Motor neuron (in vitro differentiated cells): ENCODE measurements around the gene RTBDN. TPM values are rescaled to one million over a fixed set of nuclear protein-coding genes. Genes with fewer than 3 reads are reported as not detected.

Experiments
- ATAC-seq, 8 experiments: fragments of 200-7000 bp; cut with Tn5 transposase; replicated peaks in 6 of 8; 2 replicates each; pipeline ENCODE4 v1.8.0; 2021; ENCODE audit warnings: mild to moderate bottlenecking in 8 of 8, moderate library complexity in 8 of 8
- H3K27ac ChIP-seq, 2 donors: fragments of 250-450 bp; sonication (Bioruptor Pico); 2 replicates each; pipeline ENCODE4 v1.9.0; 2021; ENCODE audit warnings: antibody characterized with exemption in 2 of 2, mild to moderate bottlenecking in 2 of 2, moderate library complexity in 1 of 2
- H3K4me1 ChIP-seq, 2 donors: fragments of 250-450 bp; sonication (Bioruptor Pico); replicated peaks in 1 of 2; 2 replicates each; pipeline ENCODE4 v1.6.1; 2021; ENCODE audit warnings: antibody characterized with exemption in 2 of 2, mild to moderate bottlenecking in 2 of 2, moderate library complexity in 1 of 2
- H3K4me3 ChIP-seq, 5 donors: fragments of 250-450 bp; sonication (Bioruptor Pico); 2 replicates each; pipeline ENCODE4 v1.9.0; 2021; ENCODE audit warnings: antibody characterized with exemption in 5 of 5, mild to moderate bottlenecking in 5 of 5, moderate library complexity in 4 of 5
- WGBS, 10 experiments: fragments of 450-650 bp; shearing (Covaris generic); methylation state at CpG; one replicate each; pipeline ENCODE4 v1.0.0; 2022; 5-methylcytosine and 5-hydroxymethylcytosine counted together
- in situ Hi-C, 9 experiments: fragments of 400-800 bp; cut with MboI; loops; one replicate each; pipeline ENCODE4 v1.15.0; 2021; ENCODE audit warnings: low sequenced_read_pairs in 9 of 9, low pct_unique_long_range_greater_than_20kb in 2 of 9; ENCODE audit not compliant: unreplicated experiment in 9 of 9
- total RNA-seq, 8 experiments: library from RNA; unstranded; fragments of 300-600 nt; gene quantifications; 2 replicates each; pipeline versions ENCODE4 v1.2.3 to v1.2.4, GENCODE V29; 2022

RTBDN gene
- total RNA-seq, 8 experiments from 2014 or later = 0.56 to 1.9 (median 0.92) TPM; not detected in 1

DNA sequence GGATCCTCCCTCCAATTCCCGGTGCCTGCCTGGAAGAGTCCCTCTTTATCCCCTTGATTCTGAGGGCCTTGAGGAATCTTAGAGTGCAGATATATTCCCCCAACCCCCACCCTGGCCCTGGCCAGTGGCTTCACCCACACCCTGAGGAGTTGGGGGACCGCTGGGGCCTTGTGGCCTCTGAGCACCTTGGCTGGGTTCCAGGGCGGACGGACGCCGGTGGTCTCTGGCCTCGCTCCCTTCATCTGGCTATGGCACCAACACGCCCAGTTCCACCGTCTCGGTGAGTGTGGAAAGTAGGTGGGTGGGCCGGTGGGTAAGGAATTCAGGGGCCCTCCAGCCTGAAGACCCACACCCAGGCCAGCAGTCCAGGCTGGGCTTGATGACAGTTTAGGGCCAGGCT lies 8.9 kb upstream of the RTBDN start:
- H3K4me1 ChIP-seq = peaks cover 25 to 26% of the 10 kb centered on the region in 2 donors
- H3K4me3 ChIP-seq = no peak overlapping the region
- no peak overlapping the region for H3K27ac ChIP-seq
- ATAC-seq = no peak
- in situ Hi-C loops = loop anchor here in 1 of 9 experiments (10.0 kb wide), 1 partner anchor 79 kb away; no protein-coding TSS in a partner anchor
- WGBS, 10 experiments = 55 to 100% (median 60%) methylated on average over 1 to 4 of the region's 11 CpGs; no CpG with 5 or more reads in 7 of the 10 experiments

DNA sequence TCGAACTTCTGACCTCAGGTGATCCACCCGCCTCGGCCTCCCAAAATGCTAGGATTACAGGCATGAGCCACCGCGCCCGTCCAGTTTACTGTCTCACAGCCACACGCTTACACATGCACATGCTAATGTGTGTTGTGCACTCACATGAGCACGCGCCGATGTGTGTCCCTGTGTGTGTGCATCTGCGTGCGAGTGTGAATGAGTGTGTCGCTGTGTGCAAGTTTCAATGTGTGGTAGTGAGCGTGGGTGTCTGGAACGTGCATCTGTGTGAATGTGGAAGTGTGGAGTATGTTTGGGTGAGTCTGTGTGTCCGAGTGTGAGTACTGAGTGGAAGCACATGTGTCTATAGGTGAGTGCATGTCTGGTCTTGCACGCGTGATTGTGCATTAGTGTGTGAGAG lies 8.1 kb upstream of the RTBDN start:
- Histone ChIP-seq H3K4me1 (peaks cover 25 to 29% of the 10 kb centered on the region in 2 donors), H3K27ac (no peak overlapping the region), H3K4me3 (no peak overlapping the region)
- in situ Hi-C loops = loop anchor here in 1 of 9 experiments (10.0 kb wide), 1 partner anchor 78 kb away; no protein-coding TSS in a partner anchor
- no peak for ATAC-seq
- 84 to 92% (median 90%) methylated on average over 2 to 8 of the region's 18 CpGs; no CpG with 5 or more reads in 6 of the 10 experiments for WGBS, 10 experiments

DNA sequence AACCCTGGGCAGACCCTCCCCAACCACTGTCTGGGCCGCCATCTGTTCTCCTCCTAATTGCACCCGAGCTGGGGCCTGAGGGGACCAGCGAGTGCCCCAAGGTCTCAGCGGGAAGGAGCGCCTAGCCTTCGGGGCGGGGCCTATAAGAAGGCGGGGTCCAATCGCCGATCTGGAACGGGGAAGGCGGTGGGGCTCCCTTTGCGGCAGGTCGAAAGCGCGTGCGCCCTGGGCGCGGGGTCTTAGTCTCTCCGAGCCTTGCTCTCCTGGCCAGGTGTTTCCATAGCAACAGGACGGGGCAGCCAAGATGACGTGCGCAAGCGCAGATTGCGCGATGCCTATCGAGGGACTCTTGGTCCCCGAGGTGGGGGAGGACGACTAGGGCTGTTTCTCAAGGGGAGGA lies 6.7 kb upstream of the RTBDN start:
- in situ Hi-C loops = loop anchor here in 1 of 9 experiments (10.0 kb wide), 1 partner anchor 76 kb away; no protein-coding TSS in a partner anchor
- ATAC-seq = peak in 7 of 8 experiments; percentile 5 to 77 (median 67)
- 0 to 26% (median 0%) methylated on average over 1 to 7 of the region's 29 CpGs; no CpG with 5 or more reads in 4 of the 10 experiments for WGBS, 10 experiments
- Histone ChIP-seq H3K27ac (peak overlapping the region; percentile 3 to 70), H3K4me1 (peaks cover 21 to 22% of the 10 kb centered on the region in 2 donors), H3K4me3 (peak overlapping the region; percentile 26 to 92 (median 55))

DNA sequence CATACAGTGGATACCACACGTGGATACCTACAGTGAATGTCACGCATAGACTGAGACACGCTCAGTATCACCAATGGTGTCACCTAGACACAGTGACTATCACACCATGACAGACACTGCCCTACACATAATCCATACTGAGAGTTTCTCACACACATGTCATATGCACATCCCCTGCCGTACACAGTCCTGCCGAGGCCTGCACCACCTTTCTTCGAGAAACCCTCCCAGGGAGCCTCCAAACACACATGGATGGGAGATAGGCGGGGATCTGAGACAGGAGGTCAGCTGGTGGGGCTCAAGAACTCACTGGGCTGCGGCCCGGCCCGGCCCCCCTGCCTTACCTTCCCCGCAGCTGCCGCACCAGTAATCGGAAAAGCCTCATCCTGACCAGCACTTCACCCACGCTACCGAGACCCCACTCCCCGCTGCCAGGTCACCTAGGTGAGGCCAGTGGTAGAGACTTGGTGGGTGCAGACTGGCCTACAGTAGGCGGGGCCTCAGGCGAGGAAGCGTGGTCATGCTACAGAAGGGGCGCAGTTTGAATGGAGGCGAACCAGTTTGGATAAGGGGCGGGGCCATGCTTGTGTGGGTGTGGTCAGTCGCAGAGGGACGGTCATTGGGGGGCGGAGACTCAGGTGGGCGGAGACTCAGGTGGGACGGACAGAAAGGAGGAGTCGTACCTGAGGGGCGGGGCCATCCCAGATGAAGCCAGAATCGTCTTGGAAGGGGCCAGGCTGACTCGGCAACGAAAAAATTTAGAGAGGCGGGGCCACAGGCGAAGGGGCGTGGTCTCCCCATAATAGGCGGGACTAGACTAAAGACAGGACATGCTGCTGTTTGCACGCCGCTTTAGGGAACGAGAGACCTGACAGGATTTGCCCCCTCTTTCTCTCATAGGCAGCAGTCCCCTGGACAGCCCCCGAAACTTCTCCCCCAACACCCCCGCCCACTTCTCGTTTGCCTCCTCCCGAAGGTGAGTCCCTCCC lies 6.0 kb upstream of the RTBDN start:
- ATAC-seq = peak; percentile 12 to 72 (median 46)
- Histone ChIP-seq H3K27ac (peak overlapping the region; percentile 3 to 59), H3K4me1 (peaks cover 21 to 22% of the 10 kb centered on the region in 2 donors), H3K4me3 (peak overlapping the region; percentile 26 to 92 (median 55))
- WGBS, 10 experiments = 7 to 70% (median 40%) methylated on average over 2 to 16 of the region's 43 CpGs; no CpG with 5 or more reads in 3 of the 10 experiments
- in situ Hi-C loops = loop anchor here in 1 of 9 experiments (10.0 kb wide), 1 partner anchor 76 kb away; no protein-coding TSS in a partner anchor

DNA sequence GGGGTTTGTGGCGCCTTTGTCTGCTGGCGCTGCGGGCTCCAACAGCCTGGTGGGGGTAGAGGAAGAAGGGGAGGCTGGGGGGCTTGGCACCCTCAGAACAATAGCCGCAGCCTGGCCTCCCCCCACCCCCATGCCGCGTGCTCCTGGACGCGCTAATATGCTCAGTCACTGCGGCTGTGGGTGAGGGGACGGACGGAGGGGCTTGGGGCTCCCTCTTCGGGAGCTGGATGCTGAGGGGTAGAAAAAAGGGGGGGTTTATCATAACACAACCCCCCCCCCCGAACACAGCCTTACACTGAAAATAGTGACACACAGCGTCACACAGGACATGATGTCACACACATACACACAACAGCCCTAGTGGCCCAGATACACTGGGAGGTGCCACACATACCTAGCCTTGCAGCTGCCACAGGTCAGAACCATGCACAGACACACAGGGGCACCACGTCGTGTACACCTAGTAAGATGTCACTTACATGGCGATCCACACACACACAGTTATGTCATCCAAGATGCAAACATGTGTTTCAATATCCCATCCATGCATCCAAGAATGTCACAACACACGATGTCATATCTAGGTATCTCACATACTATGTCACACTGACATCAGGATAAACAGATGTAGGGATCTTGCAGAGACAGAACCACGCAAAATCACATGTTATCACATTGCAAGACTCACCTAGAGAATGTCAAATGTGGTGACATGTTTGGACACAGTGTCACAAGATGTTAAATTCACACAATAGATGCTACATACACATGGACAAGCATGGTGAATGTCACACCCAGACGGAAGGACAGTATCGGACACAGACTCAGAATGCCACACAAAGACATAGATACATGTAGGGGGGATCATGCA lies 4.7 kb upstream of the RTBDN start:
- 0 to 100% (median 45%) methylated on average over 1 to 4 of the region's 21 CpGs; no CpG with 5 or more reads in 4 of the 10 experiments for WGBS, 10 experiments
- peak in 5 of 8 experiments; percentile 7 to 27 (median 17) for ATAC-seq
- Histone ChIP-seq H3K4me3 (peak overlapping the region; percentile 44 to 92 (median 67)), H3K4me1 (peaks cover 21 to 22% of the 10 kb centered on the region in 2 donors), H3K27ac (peak overlapping the region; percentile 71 to 94)
- in situ Hi-C loops = no loop called here

DNA sequence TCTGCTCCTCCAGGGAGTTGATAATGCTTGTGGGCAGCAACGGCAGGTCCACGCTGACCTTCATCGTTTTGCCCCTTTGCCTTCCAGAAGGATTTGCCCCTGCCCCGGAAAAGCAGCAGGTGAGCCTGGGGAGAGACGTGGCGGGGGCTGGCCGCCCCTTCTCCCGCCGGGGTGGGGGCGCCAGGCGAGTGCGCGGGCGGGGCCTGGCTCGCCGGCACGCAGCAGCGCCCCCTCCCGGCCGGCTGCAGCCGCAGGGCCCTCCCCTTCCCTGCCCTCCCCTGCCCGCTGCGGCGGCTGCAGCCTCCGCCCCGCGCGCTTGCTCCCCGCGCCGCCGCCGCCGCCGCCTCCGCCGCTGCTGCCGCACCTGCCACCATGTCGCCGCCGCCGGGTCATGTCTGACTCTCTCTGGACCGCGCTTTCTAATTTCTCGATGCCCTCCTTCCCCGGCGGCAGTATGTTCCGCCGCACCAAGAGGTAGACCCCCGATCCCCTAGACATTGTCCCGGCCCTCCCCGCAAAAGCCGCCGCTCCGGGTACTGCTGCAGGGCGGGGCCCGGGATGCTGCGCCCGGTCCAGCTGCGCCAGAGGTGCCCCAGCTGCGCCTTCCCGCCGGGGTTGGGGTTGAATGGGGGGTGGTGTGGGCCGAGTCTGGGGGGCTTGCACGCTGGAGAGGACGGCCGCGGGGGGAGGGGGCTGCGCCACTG lies 4.0 kb upstream of the RTBDN start, which contains the start of gene MAST1:
MAST1 (plus strand) TSS at position 334 of the 704 bp plus-strand sequence; CDS start at position 392, 58 bp downstream.
- in situ Hi-C loops = no loop called here
- ATAC-seq = peak; percentile 49 to 73 (median 58)
- WGBS, 10 experiments = no CpG with 5 or more reads among the region's 69 CpGs
- H3K4me3 ChIP-seq = peak within 1 kb of the TSS; percentile 44 to 92 (median 67)
- peaks cover 22 to 24% of the 10 kb centered on the region in 2 donors for H3K4me1 ChIP-seq
- peak within 1 kb of the TSS; percentile 71 to 94 for H3K27ac ChIP-seq

DNA sequence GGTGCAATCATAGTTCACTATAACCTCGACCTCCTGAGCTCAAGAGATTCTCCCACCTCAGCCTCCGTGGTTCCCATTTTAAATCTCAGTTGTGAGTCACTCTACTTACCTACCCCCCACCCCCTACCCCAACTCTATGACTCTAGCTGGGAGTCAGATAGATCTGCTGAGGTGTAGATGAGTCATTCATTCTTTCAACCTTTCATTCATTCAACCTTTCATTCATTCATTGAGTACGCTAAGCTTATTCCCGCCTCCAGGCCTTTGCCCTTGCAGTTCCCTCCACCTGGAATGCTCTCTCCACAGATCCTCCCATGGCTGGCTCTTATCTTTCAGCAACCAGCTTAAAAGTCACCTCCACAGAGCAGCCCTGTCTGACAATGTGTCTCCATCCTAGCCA lies 2.8 kb upstream of the RTBDN start:
- in situ Hi-C loops = no loop called here
- Histone ChIP-seq H3K4me1 (peaks cover 22 to 28% of the 10 kb centered on the region in 2 donors), H3K4me3 (no peak overlapping the region), H3K27ac (no peak overlapping the region)
- no peak for ATAC-seq
- WGBS, 10 experiments = 55 to 94% (median 77%) methylated on average over 1 to 4 of the region's 4 CpGs; no CpG with 5 or more reads in 1 of the 10 experiments

DNA sequence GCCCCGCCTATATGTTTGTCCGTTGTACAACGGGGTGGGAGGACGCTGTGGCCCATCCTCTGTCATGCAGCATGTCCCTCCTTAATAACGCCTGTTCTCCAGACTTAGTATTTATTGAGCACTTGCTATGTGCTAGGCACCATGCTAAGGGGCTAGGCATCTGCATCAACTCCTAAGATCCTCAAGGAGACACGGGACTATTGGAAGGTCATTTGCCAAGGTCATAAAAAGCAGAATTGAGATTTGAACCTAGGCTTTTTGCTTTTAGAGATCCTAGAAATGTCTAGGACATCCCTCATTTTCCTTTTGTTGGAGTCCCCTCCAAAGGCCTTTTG lies 2.1 kb upstream of the RTBDN start:
- Histone ChIP-seq H3K27ac (no peak overlapping the region), H3K4me3 (no peak overlapping the region), H3K4me1 (peaks cover 14 to 21% of the 10 kb centered on the region in 2 donors)
- 0 to 60% (median 9%) methylated on average over 1 to 6 of the region's 6 CpGs; no CpG with 5 or more reads in 5 of the 10 experiments for WGBS, 10 experiments
- in situ Hi-C loops = no loop called here
- no peak for ATAC-seq

DNA sequence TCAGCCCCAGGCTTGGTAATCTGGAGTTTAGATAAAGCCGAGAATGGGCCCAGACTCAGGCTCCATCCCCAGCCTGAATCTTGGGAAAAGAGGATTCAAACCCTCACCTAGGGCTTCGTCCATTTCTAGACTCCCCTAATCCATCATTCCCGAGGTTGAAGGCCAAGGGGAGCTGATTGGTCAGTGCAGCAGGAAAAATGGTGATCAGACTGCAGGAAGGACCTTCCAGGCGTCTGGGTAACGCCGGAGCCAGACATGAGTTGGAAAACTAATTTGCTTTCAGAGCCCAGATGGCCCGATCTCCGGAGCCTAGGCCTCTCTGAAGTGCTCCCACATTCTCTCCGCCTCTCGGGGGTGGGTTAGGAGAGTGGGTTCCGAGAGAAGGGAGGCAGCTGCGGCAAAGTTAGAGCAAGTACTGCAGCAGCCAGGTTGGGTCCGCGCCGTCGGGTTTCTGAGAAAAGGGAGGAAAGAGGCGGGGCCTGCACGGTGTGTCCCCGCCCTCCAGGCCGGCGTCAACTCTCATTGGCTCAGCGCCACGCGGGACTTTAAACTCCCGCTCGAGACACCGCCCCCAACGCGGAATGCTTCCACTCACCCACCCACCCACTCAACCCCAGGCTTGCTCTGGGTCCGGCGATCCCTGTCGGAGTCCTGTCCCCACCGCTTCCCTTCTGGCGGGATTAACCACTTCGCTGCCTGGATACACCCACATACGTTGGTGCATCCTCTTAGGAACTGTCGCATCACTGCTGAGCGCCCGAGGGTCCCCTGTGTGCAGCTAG lies 788 bp upstream of the RTBDN start:
- Histone ChIP-seq H3K4me1 (peaks cover 10 to 17% of the 10 kb centered on the region in 2 donors), H3K27ac (no peak overlapping the region), H3K4me3 (peak overlapping the region in 3 of 5 donors; percentile 71 to 85 (median 75))
- WGBS, 10 experiments = 0 to 30% (median 2%) methylated on average over 1 to 15 of the region's 39 CpGs; no CpG with 5 or more reads in 3 of the 10 experiments
- in situ Hi-C loops = no loop called here
- peak in 2 of 8 experiments; percentile 5 to 6 for ATAC-seq

DNA sequence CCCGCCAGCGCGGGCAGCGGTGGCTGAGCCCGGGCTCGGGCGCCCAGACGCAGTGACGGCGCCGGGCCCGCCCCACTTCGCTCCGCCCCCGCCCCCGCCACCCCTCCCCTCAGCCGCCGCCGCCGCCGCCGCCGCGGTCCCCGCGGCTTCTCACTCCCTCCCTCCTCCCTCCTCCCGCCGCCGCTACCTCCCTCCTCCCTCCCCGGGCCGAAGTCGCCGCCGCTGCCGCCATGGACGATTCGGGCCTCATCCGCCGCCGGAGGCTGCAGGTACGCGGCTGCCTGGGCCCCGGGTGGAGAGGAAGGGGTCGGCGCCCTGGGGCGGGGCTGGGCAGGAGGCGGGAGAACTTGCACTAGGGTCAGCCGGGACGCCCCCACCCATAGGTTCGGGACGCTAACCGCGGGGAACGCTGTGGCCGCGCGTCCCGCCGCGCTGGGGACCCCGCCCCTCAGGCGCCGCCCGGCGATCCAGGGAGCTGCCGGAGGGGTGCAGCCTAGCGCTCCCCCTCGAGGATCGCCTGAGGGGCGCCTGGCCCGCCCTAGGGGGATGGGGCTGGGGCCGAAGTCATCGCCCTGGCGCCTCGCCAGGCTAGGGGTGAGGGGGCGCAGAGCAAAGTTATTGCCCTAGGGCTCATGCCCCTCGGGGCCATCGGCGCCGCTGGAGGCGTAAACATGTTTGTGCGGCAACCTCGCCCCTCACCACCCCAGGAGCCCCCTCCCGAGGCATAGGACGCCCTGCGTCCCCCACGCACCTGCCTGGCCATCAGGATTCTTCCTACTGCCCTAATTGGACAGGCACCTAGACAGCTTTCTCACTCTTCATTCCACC lies 427 bp downstream of the RTBDN start:
- in situ Hi-C loops = no loop called here
- peak overlapping the region; percentile 51 to 82 for H3K27ac ChIP-seq
- peaks cover 0 to 11% of the 10 kb centered on the region in 2 donors for H3K4me1 ChIP-seq
- peak overlapping the region; percentile 71 to 85 (median 75) for H3K4me3 ChIP-seq
- no CpG with 5 or more reads among the region's 87 CpGs for WGBS, 10 experiments
- peak in 7 of 8 experiments; percentile 6 to 55 (median 44) for ATAC-seq

DNA sequence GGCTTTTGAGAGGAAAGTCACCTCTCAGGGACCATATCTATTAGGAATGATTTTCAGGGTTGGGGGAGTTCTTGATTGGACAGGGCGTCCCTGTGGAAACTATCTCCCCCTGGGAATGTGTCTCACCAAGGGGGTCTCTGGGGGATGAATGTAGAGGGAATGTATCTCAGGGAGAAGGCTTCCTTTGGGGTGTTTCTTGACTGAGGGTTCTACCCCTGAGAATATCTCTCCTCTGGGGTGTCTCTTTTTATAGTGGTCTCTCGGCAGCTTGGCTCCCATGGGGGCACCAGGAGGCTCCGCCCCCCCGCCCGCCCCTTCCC lies 1.0 kb downstream of the RTBDN start:
- H3K27ac ChIP-seq = peak overlapping the region in 1 of 2 donors; percentile 9
- WGBS, 10 experiments = 0% methylated on average over 1 of the region's 5 CpGs; no CpG with 5 or more reads in 9 of the 10 experiments

More for the DNA sequence above, 1.0 kb downstream of the RTBDN start:
- peaks cover 2 to 14% of the 10 kb centered on the region in 2 donors for H3K4me1 ChIP-seq
- peak overlapping the region; percentile 71 to 85 (median 75) for H3K4me3 ChIP-seq
- in situ Hi-C loops = no loop called here
- peak in 1 of 8 experiments; percentile 1 for ATAC-seq
